Hepatocyte (in vitro differentiated cells): ENCODE data around the gene TUFM. TPM values are rescaled to one million over a fixed set of nuclear protein-coding genes. Genes with fewer than 3 reads are reported as not detected.

Experiments used
- DNase-seq: peaks from one replicate; pipeline ENCODE4 v3.0.0-alpha.2; 2016; ENCODE audit warnings: low spot score
- H2AFZ ChIP-seq: fragments of 200-600 bp; sonication (generic); 2 replicates; pipeline ENCODE4 v1.6.0; 2016; ENCODE audit warnings: antibody characterized with exemption, mild to moderate bottlenecking
- H3K27ac ChIP-seq: fragments of 200-600 bp; sonication (generic); 2 replicates; pipeline ENCODE4 v1.5.1; 2016; ENCODE audit warnings: mild to moderate bottlenecking
- H3K27me3 ChIP-seq: fragments of 200-600 bp; sonication (generic); 2 replicates; pipeline ENCODE4 v1.6.1; 2016
- H3K36me3 ChIP-seq: fragments of 200-600 bp; sonication (generic); replicated peaks from 2 replicates; pipeline ENCODE4 v1.5.1; 2016; ENCODE audit warnings: low read depth; ENCODE audit not compliant: insufficient read depth
- H3K4me1 ChIP-seq: fragments of 200-600 bp; sonication (generic); 2 replicates; pipeline ENCODE4 v1.5.1; 2016; ENCODE audit warnings: mild to moderate bottlenecking, moderate library complexity; ENCODE audit not compliant: insufficient read depth
- H3K4me2 ChIP-seq: fragments of 200-600 bp; sonication (generic); 2 replicates; pipeline ENCODE4 v1.6.0; 2016
- H3K4me3 ChIP-seq: fragments of 200-600 bp; sonication (generic); 2 replicates; pipeline ENCODE4 v1.5.1; 2016; ENCODE audit warnings: mild to moderate bottlenecking
- H3K79me2 ChIP-seq: fragments of 200-600 bp; sonication (generic); 2 replicates; pipeline ENCODE4 v1.6.0; 2017; ENCODE audit warnings: mild to moderate bottlenecking
- H3K9me2 ChIP-seq: fragments of 200-600 bp; sonication (generic); replicated peaks from 2 replicates; pipeline ENCODE4 v1.6.0; 2017; ENCODE audit warnings: mild to moderate bottlenecking; ENCODE audit not compliant: insufficient read depth
- H3K9me3 ChIP-seq: fragments of 200-600 bp; sonication (generic); 2 replicates; pipeline ENCODE4 v1.5.1; 2016; ENCODE audit warnings: low read depth, mild to moderate bottlenecking
- H4K20me1 ChIP-seq: fragments of 200-600 bp; sonication (generic); 2 replicates; pipeline ENCODE4 v1.6.0; 2016; ENCODE audit warnings: mild to moderate bottlenecking; ENCODE audit not compliant: insufficient read depth, poor library complexity, severe bottlenecking
- CTCF ChIP-seq: fragments of 200-600 bp; sonication (generic); IDR thresholded peaks from 2 replicates; pipeline ENCODE4 v1.5.1; 2016; ENCODE audit warnings: antibody characterized with exemption, mild to moderate bottlenecking; ENCODE audit not compliant: poor library complexity
- EZH2 ChIP-seq: fragments of 200-600 bp; sonication (generic); IDR thresholded peaks from 2 replicates; pipeline ENCODE4 v1.6.1; 2016; ENCODE audit warnings: antibody characterized with exemption, mild to moderate bottlenecking, borderline replicate concordance
- EZH2phosphoT487 ChIP-seq: fragments of 200-600 bp; sonication (generic); IDR thresholded peaks from one replicate; pipeline ENCODE4 v1.6.1; 2018; ENCODE audit warnings: antibody characterized with exemption, mild to moderate bottlenecking, low read depth, moderate library complexity; ENCODE audit not compliant: unreplicated experiment, severe bottlenecking
- WGBS: methylation state at CpG from one replicate; pipeline ENCODE4 v1.1.6; 2016; ENCODE audit warnings: low lambda C conversion rate; ENCODE audit errors: missing lambda C conversion rate; 5-methylcytosine and 5-hydroxymethylcytosine counted together
- polyA plus RNA-seq: library from polyadenylated mRNA; unstranded; fragments of >200 nt; fragmentation: Nextera tagmentation; extraction: Ambion mirVana; gene quantifications from 2 replicates; pipeline ENCODE4 v1.2.1, GENCODE V29; 2016
- total RNA-seq: library from RNA; depleted of rRNA; stranded (reverse); fragments of >200 nt; gene quantifications from 2 replicates; pipeline ENCODE4 v1.2.3, GENCODE V29; 2014

The TUFM gene
- total and polyA plus RNA-seq, 2 experiments from 2014 or later, result 107 to 244 TPM

GRCh38 chr16:28834873-28835863 is 11.0 kb downstream of the TUFM start:
- Histone ChIP-seq H3K27me3 (no peaks in the 10 kb centered on the region), H4K20me1 (peaks cover 18% of the 10 kb centered on the region), H3K9me2 (no peaks in the 10 kb centered on the region), H3K27ac (no peak overlapping the region), H3K4me1 (no peaks in the 10 kb centered on the region), H3K79me2 (peaks cover 19% of the 10 kb centered on the region), H2AFZ (no peak overlapping the region), H3K9me3 (no peaks in the 10 kb centered on the region), H3K4me3 (no peak overlapping the region), H3K4me2 (no peak overlapping the region), H3K36me3 (peaks cover 8% of the 10 kb centered on the region)
- no peak for DNase-seq
- 94% methylated on average over 22 of the region's 25 CpGs for WGBS
- no peak for TF ChIP-seq CTCF
- no peak for TF ChIP-seq EZH2
- TF ChIP-seq EZH2phosphoT487, result no peak

DNA sequence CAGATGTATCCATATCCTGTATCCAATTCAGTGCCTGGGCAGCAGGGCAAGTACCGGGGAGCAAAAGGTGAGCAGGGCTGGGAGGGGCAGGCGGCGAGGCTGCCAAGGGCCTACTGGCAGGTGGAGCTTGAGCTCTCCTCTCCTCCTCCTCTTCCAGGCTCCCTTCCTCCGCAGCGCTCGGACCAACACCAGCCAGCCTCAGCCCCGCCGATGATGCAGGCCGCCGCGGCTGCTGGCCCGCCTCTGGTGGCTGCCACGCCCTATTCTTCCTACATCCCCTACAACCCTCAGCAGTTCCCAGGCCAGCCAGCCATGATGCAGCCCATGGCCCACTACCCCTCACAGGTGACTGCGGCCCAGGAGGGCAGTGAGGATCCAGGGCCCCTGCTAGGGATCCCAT is 11.8 kb downstream of the TUFM start:
- Histone ChIP-seq H3K36me3 (peaks cover 11% of the 10 kb centered on the region), H4K20me1 (peaks cover 21% of the 10 kb centered on the region), H3K4me1 (no peaks in the 10 kb centered on the region), H3K4me3 (no peak overlapping the region), H2AFZ (no peak overlapping the region), H3K27me3 (no peaks in the 10 kb centered on the region), H3K27ac (no peak overlapping the region), H3K79me2 (peaks cover 27% of the 10 kb centered on the region), H3K9me3 (no peaks in the 10 kb centered on the region), H3K9me2 (no peaks in the 10 kb centered on the region), H3K4me2 (no peak overlapping the region)
- no peak for DNase-seq
- TF ChIP-seq EZH2, result no peak
- TF ChIP-seq CTCF, result no peak
- TF ChIP-seq EZH2phosphoT487, result no peak
- WGBS, result 98% methylated on average over 14 of the region's 14 CpGs

GRCh38 chr16:28830531-28830930 is 15.6 kb downstream of the TUFM start:
- no peak for DNase-seq
- Histone ChIP-seq H3K9me3 (no peaks in the 10 kb centered on the region), H2AFZ (no peak overlapping the region), H3K27ac (no peak overlapping the region), H3K27me3 (no peaks in the 10 kb centered on the region), H4K20me1 (peaks cover 49% of the 10 kb centered on the region), H3K4me2 (no peak overlapping the region), H3K79me2 (peaks cover 65% of the 10 kb centered on the region), H3K4me1 (peaks cover 5% of the 10 kb centered on the region), H3K9me2 (no peaks in the 10 kb centered on the region), H3K4me3 (no peak overlapping the region), H3K36me3 (peaks cover 11% of the 10 kb centered on the region)
- 95% methylated on average over 13 of the region's 13 CpGs for WGBS
- no peak for TF ChIP-seq EZH2
- TF ChIP-seq EZH2phosphoT487, result no peak
- no peak for TF ChIP-seq CTCF
